ENCODE measurements around the gene YWHAE.
"Not testable (repeated sequence)": the region's sequence is repeated elsewhere in the genome, so short reads cannot be mapped to it uniquely, and the experiment has no call there.

GRCh38 chr17:1386675-1387190, 13.3 kb downstream of the YWHAE start:
- not testable (repeated sequence) for TF ChIP-seq CTCF (conservative IDR thresholded peaks at IDR 0.05; ENCODE audit: low read depth, low read length); EZH2 (IDR thresholded peaks at IDR 0.05; ENCODE audit: low read length, unreplicated experiment); EZH2phosphoT487 (IDR thresholded peaks at IDR 0.05; ENCODE audit: borderline replicate concordance, low read length)

Data from PC-3 (cell line).